ENCODE results near the gene KAZN.

Gene KAZN

DNA sequence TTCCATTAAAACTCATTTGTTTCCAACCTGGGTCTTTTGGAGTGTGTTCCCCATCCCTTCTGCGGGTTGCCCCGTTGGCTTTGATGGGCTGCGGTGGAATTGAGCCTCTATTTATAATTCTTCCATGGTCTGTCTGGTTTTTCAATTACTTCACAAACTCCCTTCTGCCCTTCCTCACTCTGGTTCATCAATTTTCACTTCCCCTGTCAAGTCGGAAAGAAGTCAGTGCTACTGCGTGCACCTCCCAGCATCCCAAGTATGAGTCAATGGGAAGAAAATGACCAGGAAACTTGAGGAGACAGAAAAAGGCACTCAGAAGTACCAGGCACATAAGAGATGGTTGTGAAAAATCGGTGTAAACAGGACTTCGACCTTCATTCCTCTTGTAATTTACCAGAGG lies 126.2 kb downstream of the KAZN start:
- Histone ChIP-seq H3K4me3 (ENCODE audit: low read length) (no peak overlapping the region), H3K9ac (ENCODE audit: low read depth, low read length) (no peak overlapping the region), H3K4me2 (ENCODE audit: low read length) (no peak overlapping the region), H3K4me1 (ENCODE audit: control insufficient read depth, insufficient read depth, low read length) (no peaks in the 10 kb centered on the region), H3K27me3 (ENCODE audit: control insufficient read depth, insufficient read depth, low read length) (peaks cover 7% of the 10 kb centered on the region), H3K36me3 (ENCODE audit: insufficient read depth, low read length) (no peaks in the 10 kb centered on the region), H3K9me3 (replicated peaks; ENCODE audit: low read length) (no peaks in the 10 kb centered on the region)

DNA sequence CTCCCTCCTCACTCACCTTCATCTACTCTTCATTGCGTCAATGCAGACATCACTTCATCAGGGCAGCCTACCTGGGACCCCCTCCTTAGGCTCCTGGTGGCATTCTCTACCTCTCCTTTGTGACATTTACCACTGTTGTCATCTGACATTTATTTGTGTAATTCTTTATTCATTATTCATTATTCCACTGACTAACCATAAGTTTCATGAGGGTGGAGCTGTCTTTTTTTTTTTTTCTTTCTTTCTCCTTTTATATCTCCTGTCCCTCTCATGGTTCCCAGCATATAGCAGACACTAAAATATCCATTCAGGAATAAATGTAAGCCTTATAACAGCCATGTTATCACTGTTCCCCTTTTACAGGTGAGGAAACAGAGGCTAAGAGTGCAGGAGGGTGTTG lies 126.8 kb downstream of the KAZN start:
- H3K9me3 ChIP-seq (replicated peaks; ENCODE audit: low read length) = no peaks in the 10 kb centered on the region
- peaks cover 7% of the 10 kb centered on the region for H3K27me3 ChIP-seq (ENCODE audit: control insufficient read depth, insufficient read depth, low read length)
- no peak overlapping the region for H3K9ac ChIP-seq (ENCODE audit: low read depth, low read length)
- H3K4me3 ChIP-seq (ENCODE audit: low read length) = no peak overlapping the region
- H3K4me1 ChIP-seq (ENCODE audit: control insufficient read depth, insufficient read depth, low read length) = no peaks in the 10 kb centered on the region
- no peaks in the 10 kb centered on the region for H3K36me3 ChIP-seq (ENCODE audit: insufficient read depth, low read length)
- H3K4me2 ChIP-seq (ENCODE audit: low read length) = no peak overlapping the region

DNA sequence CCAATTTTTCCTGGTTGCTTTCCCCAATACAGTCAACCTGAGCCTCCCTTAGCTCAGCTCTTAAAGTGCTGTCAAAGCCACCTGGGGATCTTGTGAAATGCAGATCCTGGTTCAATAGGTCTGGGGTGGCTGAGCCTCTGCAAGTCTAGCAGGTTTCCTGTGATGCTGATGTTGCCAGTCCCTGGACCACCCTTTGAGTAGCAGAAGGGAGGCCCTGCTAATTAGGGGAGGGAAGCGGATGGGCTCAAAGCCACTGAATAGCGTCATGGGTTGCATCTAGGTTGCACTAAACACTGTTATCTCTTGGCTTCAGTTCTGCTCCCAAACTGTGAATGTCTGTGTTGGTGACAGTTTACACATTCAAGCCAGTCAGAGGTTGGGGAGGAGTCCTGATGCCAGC lies 127.2 kb downstream of the KAZN start:
- H3K4me1 ChIP-seq (ENCODE audit: control insufficient read depth, insufficient read depth, low read length) = no peaks in the 10 kb centered on the region
- H3K9ac ChIP-seq (ENCODE audit: low read depth, low read length) = no peak overlapping the region
- H3K9me3 ChIP-seq (replicated peaks; ENCODE audit: low read length) = no peaks in the 10 kb centered on the region
- H3K27me3 ChIP-seq (ENCODE audit: control insufficient read depth, insufficient read depth, low read length) = peaks cover 7% of the 10 kb centered on the region
- no peak overlapping the region for H3K4me2 ChIP-seq (ENCODE audit: low read length)
- H3K4me3 ChIP-seq (ENCODE audit: low read length) = no peak overlapping the region
- H3K36me3 ChIP-seq (ENCODE audit: insufficient read depth, low read length) = no peaks in the 10 kb centered on the region

DNA sequence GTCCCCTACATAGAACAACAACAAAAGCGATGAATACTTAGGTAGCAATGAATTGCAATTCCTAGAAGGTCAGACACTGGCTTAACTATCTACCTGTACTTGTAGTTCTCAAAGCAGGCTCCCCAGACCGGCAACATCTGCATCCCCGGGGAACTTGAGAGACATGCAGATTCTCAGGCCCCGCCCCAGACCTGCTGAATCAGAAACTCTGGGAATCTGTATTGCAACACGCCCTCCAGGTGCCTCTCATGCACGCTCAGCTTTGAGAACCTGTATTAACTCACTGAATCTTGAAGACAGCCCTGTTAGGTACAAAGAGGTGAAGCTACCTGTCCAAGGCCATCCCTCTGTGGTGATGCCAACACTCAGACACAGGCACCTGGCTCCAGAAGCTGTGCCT lies 128.1 kb downstream of the KAZN start:
- peaks cover 7% of the 10 kb centered on the region for H3K27me3 ChIP-seq (ENCODE audit: control insufficient read depth, insufficient read depth, low read length)
- H3K9me3 ChIP-seq (replicated peaks; ENCODE audit: low read length) = no peaks in the 10 kb centered on the region
- no peak overlapping the region for H3K4me2 ChIP-seq (ENCODE audit: low read length)
- no peaks in the 10 kb centered on the region for H3K36me3 ChIP-seq (ENCODE audit: insufficient read depth, low read length)
- H3K4me1 ChIP-seq (ENCODE audit: control insufficient read depth, insufficient read depth, low read length) = no peaks in the 10 kb centered on the region
- no peak overlapping the region for H3K4me3 ChIP-seq (ENCODE audit: low read length)
- no peak overlapping the region for H3K9ac ChIP-seq (ENCODE audit: low read depth, low read length)

DNA sequence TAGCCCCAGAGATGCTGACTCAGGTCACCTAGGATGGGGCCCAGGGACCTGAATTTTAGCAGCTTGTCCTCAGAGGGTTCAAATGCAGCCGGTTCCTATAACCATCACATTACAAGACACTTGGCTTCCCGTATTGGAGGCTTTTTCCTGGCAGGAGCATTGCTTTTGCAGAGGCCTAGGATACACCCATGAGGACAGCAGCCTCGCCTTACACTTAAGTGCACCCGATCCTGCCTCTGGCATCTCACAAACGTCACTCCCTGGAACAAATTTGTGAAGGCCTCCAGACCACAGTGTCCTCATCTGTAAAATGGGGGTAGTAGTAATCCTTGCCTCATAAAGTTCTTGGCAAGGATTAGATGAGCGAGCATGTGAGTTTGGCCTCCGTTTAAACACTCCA lies 130.0 kb downstream of the KAZN start:
- Histone ChIP-seq H3K4me2 (ENCODE audit: low read length) (no peak overlapping the region), H3K4me1 (ENCODE audit: control insufficient read depth, insufficient read depth, low read length) (peaks cover 16% of the 10 kb centered on the region), H3K4me3 (ENCODE audit: low read length) (no peak overlapping the region), H3K27me3 (ENCODE audit: control insufficient read depth, insufficient read depth, low read length) (peaks cover 7% of the 10 kb centered on the region), H3K36me3 (ENCODE audit: insufficient read depth, low read length) (no peaks in the 10 kb centered on the region), H3K9me3 (replicated peaks; ENCODE audit: low read length) (no peaks in the 10 kb centered on the region), H3K9ac (ENCODE audit: low read depth, low read length) (no peak overlapping the region)

DNA sequence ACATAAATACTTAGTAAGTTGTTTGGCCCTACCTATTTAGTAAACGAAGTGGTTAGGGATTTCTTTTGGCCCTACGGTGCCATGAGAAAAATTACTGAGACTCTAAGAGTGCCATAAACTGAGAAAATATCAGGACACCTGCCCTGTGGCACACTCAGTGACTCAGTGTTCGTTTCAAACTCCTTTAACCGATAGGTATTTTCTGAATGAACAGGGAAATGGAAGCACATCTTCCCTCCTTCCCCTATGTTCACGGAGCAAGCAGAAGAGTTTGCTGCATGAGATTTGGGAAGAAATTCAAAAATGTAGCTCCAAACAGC lies 134.2 kb downstream of the KAZN start:
- H3K4me1 ChIP-seq (ENCODE audit: control insufficient read depth, insufficient read depth, low read length) = peaks cover 17% of the 10 kb centered on the region
- H3K4me3 ChIP-seq (ENCODE audit: low read length) = no peak overlapping the region
- no peaks in the 10 kb centered on the region for H3K9me3 ChIP-seq (replicated peaks; ENCODE audit: low read length)
- no peaks in the 10 kb centered on the region for H3K36me3 ChIP-seq (ENCODE audit: insufficient read depth, low read length)
- H3K9ac ChIP-seq (ENCODE audit: low read depth, low read length) = no peak overlapping the region
- no peak overlapping the region for H3K4me2 ChIP-seq (ENCODE audit: low read length)
- peaks cover 6% of the 10 kb centered on the region for H3K27me3 ChIP-seq (ENCODE audit: control insufficient read depth, insufficient read depth, low read length)

DNA sequence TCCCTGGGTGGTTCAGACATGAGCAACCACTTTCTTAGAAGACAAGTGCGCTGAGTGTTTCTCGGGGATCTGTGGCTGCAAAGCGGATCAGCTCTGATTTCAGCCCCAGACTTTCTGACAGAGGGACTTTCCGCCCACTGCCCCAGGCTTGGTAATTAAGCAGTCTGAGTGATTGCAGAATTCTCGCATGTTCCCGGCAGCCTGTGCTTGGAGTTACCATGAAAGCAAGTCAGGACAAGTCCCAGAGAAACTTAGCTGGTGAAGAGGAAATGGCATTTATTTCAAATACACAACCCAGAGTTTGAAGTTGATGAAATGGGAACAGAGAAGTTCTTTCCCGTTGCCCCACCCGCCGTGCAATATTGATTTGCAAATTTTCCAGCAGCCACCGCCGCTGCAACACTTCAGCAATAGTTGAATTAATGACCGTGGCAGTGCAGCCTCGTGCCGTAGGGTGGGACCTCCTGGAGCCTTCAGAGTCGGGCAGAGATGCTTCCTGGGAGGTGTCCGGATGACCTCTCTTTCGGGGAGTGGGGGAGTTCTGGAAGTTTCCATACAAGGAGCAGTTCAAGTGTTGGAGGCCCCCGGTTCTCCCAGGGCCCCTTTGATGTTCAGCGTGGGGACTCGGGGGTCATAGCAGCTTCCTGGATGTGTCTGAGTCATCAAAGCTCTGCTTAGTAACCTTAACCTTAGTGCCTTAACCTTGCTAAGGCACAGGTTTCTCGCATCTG lies 134.7 kb downstream of the KAZN start:
- Histone ChIP-seq H3K4me3 (ENCODE audit: low read length) (no peak overlapping the region), H3K9ac (ENCODE audit: low read depth, low read length) (no peak overlapping the region), H3K27me3 (ENCODE audit: control insufficient read depth, insufficient read depth, low read length) (peaks cover 6% of the 10 kb centered on the region), H3K9me3 (replicated peaks; ENCODE audit: low read length) (no peaks in the 10 kb centered on the region), H3K4me2 (ENCODE audit: low read length) (peak overlapping the region; percentile 31), H3K4me1 (ENCODE audit: control insufficient read depth, insufficient read depth, low read length) (peaks cover 17% of the 10 kb centered on the region), H3K36me3 (ENCODE audit: insufficient read depth, low read length) (no peaks in the 10 kb centered on the region)

DNA sequence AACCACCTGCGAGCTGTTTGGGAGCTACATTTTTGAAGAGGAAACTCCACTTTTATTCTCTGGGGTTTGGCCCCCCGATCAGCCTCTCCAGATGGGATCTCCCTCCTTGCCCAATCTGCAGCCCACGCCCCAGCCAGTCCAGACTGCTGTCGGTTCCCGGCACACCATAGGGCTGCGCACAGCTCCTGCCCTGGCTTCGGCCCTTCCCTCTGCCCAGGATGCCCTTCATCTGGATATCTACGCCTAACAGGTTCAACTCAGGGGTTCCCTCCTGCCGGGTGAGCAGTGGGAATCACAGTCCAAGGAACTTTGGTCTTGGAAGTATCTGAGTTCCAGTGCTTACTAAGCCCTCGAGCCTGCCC lies 135.3 kb downstream of the KAZN start:
- no peak overlapping the region for H3K4me3 ChIP-seq (ENCODE audit: low read length)

DNA sequence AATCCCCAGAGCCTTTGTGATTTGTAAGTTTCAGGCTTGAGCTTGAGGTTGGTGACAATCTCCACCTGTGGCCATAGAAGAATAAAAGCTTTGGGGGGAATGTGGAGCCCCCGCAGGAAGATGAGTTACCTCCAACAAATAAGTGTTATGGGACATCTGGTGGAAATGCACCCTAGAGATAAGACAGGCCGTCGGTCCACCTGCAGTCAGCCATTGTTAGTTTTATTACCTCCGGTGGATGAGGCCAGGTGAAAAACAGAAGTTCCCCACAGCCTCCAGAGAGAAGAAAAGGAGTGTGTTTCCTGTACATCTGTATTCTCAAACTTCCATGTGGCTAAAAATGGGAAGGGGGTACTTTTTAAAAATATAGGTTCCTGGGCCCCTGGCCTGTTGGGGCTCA lies 137.4 kb downstream of the KAZN start:
- Histone ChIP-seq H3K27me3 (ENCODE audit: control insufficient read depth, insufficient read depth, low read length) (peaks cover 6% of the 10 kb centered on the region), H3K9ac (ENCODE audit: low read depth, low read length) (no peak overlapping the region), H3K4me2 (ENCODE audit: low read length) (no peak overlapping the region), H3K4me1 (ENCODE audit: control insufficient read depth, insufficient read depth, low read length) (peaks cover 20% of the 10 kb centered on the region), H3K36me3 (ENCODE audit: insufficient read depth, low read length) (no peaks in the 10 kb centered on the region), H3K9me3 (replicated peaks; ENCODE audit: low read length) (no peaks in the 10 kb centered on the region), H3K4me3 (ENCODE audit: low read length) (no peak overlapping the region)

More for the DNA sequence above, 135.3 kb downstream of the KAZN start:
- peaks cover 20% of the 10 kb centered on the region for H3K4me1 ChIP-seq (ENCODE audit: control insufficient read depth, insufficient read depth, low read length)
- no peaks in the 10 kb centered on the region for H3K9me3 ChIP-seq (replicated peaks; ENCODE audit: low read length)
- H3K9ac ChIP-seq (ENCODE audit: low read depth, low read length) = no peak overlapping the region
- H3K27me3 ChIP-seq (ENCODE audit: control insufficient read depth, insufficient read depth, low read length) = peaks cover 6% of the 10 kb centered on the region
- no peaks in the 10 kb centered on the region for H3K36me3 ChIP-seq (ENCODE audit: insufficient read depth, low read length)
- H3K4me2 ChIP-seq (ENCODE audit: low read length) = no peak overlapping the region

DNA sequence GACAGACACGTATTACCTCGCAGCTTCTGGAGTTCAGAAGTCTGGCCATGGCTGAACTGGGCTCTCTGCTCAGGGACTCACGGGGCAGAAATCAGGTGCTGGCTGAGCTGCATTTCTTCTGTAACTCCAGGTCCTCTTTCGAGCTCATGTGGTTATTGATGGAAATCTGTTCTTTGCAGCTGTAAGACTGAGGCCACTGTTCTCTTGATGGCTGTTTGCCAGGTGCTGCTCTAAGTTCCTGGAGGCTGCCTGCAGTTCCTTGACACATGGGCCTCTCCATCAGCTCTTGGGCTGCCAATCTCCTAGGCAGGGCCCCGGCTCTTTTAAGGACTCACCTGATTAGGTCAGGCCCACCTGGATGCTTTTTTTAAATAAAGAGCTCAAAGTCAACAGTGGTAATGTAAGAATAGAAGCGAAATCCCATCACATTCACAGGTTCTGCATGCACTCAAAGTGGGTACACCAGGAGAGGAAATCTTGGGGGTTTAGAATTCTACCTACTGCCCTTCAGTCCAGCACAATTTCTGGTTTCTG lies 139.1 kb downstream of the KAZN start:
- Histone ChIP-seq H3K9me3 (replicated peaks; ENCODE audit: low read length) (no peaks in the 10 kb centered on the region), H3K4me1 (ENCODE audit: control insufficient read depth, insufficient read depth, low read length) (peaks cover 27% of the 10 kb centered on the region), H3K4me2 (ENCODE audit: low read length) (no peak overlapping the region), H3K36me3 (ENCODE audit: insufficient read depth, low read length) (no peaks in the 10 kb centered on the region), H3K27me3 (ENCODE audit: control insufficient read depth, insufficient read depth, low read length) (peaks cover 6% of the 10 kb centered on the region), H3K4me3 (ENCODE audit: low read length) (no peak overlapping the region), H3K9ac (ENCODE audit: low read depth, low read length) (no peak overlapping the region)

DNA sequence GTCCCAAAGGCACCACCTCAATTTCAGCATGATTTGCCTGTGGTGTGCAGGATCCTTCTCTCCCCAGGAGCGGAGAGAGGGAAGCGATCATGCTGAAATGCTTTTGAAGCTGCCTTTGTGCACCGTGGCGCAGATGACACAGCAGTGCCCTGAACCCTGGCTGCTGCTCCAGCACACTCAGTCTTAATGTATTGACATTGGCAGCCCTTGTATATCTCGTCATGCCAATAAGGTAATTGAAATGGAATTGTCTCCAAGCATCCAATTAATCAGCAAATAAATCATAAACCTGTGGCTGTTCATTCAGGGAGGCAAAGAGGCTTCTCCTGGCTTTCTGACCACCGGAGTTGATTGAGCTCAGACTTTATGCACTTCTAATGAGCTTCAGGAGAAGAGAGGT lies 139.8 kb downstream of the KAZN start:
- H3K4me1 ChIP-seq (ENCODE audit: control insufficient read depth, insufficient read depth, low read length) = peaks cover 25% of the 10 kb centered on the region
- no peaks in the 10 kb centered on the region for H3K9me3 ChIP-seq (replicated peaks; ENCODE audit: low read length)

DNA sequence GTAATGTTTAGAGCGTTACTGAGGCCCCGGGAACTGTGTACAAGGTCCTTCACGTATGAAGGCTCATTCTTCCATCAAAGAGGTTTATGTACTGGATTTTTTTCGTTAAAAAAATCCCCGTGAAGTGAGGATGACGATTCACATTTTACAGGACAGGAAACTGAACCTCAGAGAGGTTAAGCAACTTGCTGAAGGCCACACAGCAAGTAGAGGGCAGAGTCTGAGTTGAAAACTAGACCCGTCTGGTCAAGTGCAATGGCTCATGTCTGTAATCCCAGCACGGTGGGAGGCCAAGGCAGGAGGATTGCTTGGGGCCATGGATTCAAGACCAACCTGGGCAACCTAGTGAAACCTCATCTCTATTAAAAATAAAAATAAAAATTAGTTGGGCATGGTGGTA lies 140.2 kb downstream of the KAZN start:
- peaks cover 21% of the 10 kb centered on the region for H3K4me1 ChIP-seq (ENCODE audit: control insufficient read depth, insufficient read depth, low read length)
- H3K4me2 ChIP-seq (ENCODE audit: low read length) = no peak overlapping the region

More for the DNA sequence above, 139.8 kb downstream of the KAZN start:
- no peak overlapping the region for H3K4me2 ChIP-seq (ENCODE audit: low read length)
- no peak overlapping the region for H3K4me3 ChIP-seq (ENCODE audit: low read length)
- H3K27me3 ChIP-seq (ENCODE audit: control insufficient read depth, insufficient read depth, low read length) = peaks cover 6% of the 10 kb centered on the region
- no peak overlapping the region for H3K9ac ChIP-seq (ENCODE audit: low read depth, low read length)
- H3K36me3 ChIP-seq (ENCODE audit: insufficient read depth, low read length) = no peaks in the 10 kb centered on the region

More for the DNA sequence above, 140.2 kb downstream of the KAZN start:
- H3K4me3 ChIP-seq (ENCODE audit: low read length) = no peak overlapping the region
- no peaks in the 10 kb centered on the region for H3K9me3 ChIP-seq (replicated peaks; ENCODE audit: low read length)
- no peaks in the 10 kb centered on the region for H3K36me3 ChIP-seq (ENCODE audit: insufficient read depth, low read length)
- H3K9ac ChIP-seq (ENCODE audit: low read depth, low read length) = no peak overlapping the region
- H3K27me3 ChIP-seq (ENCODE audit: control insufficient read depth, insufficient read depth, low read length) = peaks cover 6% of the 10 kb centered on the region

Measured in skeletal muscle satellite cell (primary cell).